SK-N-MC (cell line): ENCODE measurements around the gene PEX11A.
"Not testable (repeated sequence)": the region's sequence is repeated elsewhere in the genome, so short reads cannot be mapped to it uniquely, and the experiment has no call there.

ENCODE experiments used
- DNase-seq: peaks from one replicate; pipeline ENCODE4 v3.0.0-alpha.2; 2011; ENCODE audit warnings: low read depth, low spot score
- H3K27ac ChIP-seq: fragments of 200-600 bp; sonication (generic); 2 replicates; pipeline ENCODE4 v1.5.1; 2016; ENCODE audit warnings: mixed run types
- H3K36me3 ChIP-seq: fragments of 200-600 bp; sonication (generic); 2 replicates; pipeline ENCODE4 v1.6.1; 2017; ENCODE audit warnings: antibody characterized with exemption, low read length, mixed read lengths; ENCODE audit not compliant: insufficient read depth
- H3K4me3 ChIP-seq: fragments of 200-600 bp; sonication (generic); 2 replicates; pipeline ENCODE4 v1.5.1; 2016
- H3K9ac ChIP-seq: fragments of 200-600 bp; sonication (generic); 2 replicates; pipeline ENCODE4 v1.8.0; 2017; ENCODE audit warnings: mixed run types, mixed read lengths; ENCODE audit not compliant: insufficient read length
- H3K9me3 ChIP-seq: fragments of 200-600 bp; sonication (generic); 2 replicates; pipeline ENCODE4 v1.6.1; 2017; ENCODE audit warnings: low read depth, mild to moderate bottlenecking, antibody characterized with exemption, low read length, moderate library complexity, mixed read lengths
- EZH2 ChIP-seq: fragments of 200-600 bp; sonication (generic); IDR thresholded peaks from one replicate; pipeline ENCODE4 v1.6.1; 2017; ENCODE audit warnings: antibody characterized with exemption
- FOXP2 ChIP-seq: optimal IDR thresholded peaks from 2 replicates; pipeline ENCODE3; 2011; ENCODE audit warnings: mild to moderate bottlenecking, moderate library complexity; ENCODE audit not compliant: insufficient read depth; ENCODE audit errors: extremely low read length, control extremely low read depth
- POLR2AphosphoS5 ChIP-seq: IDR thresholded peaks from 2 replicates; pipeline ENCODE4 v1.6.1; 2012; ENCODE audit warnings: mild to moderate bottlenecking, low read depth, low read length, borderline replicate concordance

Gene PEX11A

DNA sequence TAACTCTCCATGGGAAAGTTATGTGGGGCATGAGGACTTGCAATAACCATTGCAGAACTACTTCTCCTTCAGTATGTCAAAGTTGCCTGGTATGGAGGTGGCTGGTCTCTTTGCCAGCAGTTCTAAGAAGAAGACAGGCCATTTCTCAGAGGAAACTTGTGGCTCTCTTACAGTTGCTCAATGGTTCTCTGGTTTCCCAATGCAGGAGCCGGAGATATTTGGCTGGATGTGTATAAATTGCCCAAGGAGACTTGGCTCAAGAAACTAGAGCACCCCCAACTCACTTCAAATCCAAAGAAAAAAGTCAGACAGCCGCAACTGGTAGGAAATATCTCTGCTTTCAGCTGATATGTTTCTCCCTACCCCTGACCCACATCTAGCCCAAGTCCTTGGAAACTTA lies 24.2 kb upstream of the PEX11A start:
- H3K36me3 ChIP-seq: no peaks in the 10 kb centered on the region
- DNase-seq: no peak
- H3K9me3 ChIP-seq: no peaks in the 10 kb centered on the region
- no peak overlapping the region for H3K9ac ChIP-seq
- no peak overlapping the region for H3K27ac ChIP-seq
- TF ChIP-seq EZH2 (no peak), POLR2AphosphoS5 (no peak), FOXP2 (no peak)
- H3K4me3 ChIP-seq: no peak overlapping the region

DNA sequence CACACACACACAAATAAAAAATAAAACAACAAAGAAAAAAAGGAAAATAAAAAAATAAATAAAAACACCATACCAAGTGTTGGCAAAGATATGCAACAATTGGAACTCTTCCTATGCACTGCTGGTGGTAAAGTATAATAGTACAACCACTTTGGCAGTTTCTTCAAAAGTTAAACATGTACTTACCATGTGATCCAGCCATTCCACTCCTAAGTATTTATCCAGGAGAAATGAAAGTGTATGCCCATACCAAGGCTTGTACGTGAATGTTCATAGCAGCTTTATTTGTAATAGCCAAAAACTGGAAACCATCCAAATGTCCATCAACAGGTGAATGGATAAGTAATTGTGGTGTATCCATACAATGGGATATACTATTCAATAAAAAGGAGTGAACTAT lies 17.0 kb upstream of the PEX11A start:
- no peak for TF ChIP-seq EZH2
- no peak for TF ChIP-seq POLR2AphosphoS5
- no peak for TF ChIP-seq FOXP2
- Histone ChIP-seq H3K36me3 (no peaks in the 10 kb centered on the region), H3K27ac (no peak overlapping the region), H3K9me3 (no peaks in the 10 kb centered on the region), H3K4me3 (no peak overlapping the region), H3K9ac (no peak overlapping the region)
- no peak for DNase-seq

DNA sequence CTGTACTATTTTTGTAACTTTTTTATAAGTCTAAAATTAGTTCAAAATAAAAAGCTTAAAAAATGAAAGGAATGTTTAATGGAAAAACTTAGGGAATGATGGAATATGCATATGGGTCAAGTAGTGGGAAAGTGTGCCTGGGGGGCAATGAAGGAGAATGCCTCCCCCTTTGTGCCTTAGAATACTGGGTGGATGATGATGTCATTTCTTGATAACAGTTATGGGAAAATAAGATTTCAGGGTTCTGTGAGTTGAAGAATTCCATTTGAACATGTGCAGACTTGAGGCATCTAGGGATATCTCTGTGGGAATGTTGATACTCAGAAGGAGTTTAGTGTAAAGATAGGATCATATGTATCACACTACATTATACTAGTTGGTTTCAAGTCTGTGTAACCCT lies 13.9 kb upstream of the PEX11A start:
- no peak overlapping the region for H3K9ac ChIP-seq
- H3K9me3 ChIP-seq: no peaks in the 10 kb centered on the region
- no peak overlapping the region for H3K27ac ChIP-seq
- no peaks in the 10 kb centered on the region for H3K36me3 ChIP-seq
- no peak for TF ChIP-seq POLR2AphosphoS5
- TF ChIP-seq EZH2: no peak
- TF ChIP-seq FOXP2: no peak
- H3K4me3 ChIP-seq: no peak overlapping the region
- DNase-seq: no peak

DNA sequence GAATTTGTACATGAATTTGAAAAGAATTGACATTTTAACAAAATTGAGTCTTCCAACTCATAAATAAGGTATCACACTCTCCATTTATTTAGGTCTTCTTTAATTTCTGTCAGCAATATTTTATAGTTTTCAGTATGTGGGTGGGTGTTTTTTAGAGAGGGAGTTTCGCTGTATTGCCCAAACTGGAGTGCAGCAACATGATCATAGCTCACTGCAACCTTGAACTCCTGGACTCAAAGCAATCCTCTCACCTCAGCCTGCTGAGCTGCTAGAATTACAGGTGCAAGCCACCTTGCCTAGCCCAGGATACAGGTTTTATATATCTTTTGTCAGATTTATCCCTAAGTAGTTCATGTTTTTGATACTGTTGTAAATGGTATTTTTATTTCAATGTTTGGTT lies 4.6 kb upstream of the PEX11A start:
- Histone ChIP-seq H3K9ac (no peak overlapping the region), H3K27ac (no peak overlapping the region), H3K4me3 (no peak overlapping the region), H3K36me3 (no peaks in the 10 kb centered on the region), H3K9me3 (no peaks in the 10 kb centered on the region)
- TF ChIP-seq POLR2AphosphoS5 (no peak), FOXP2 (no peak), EZH2 (no peak)
- no peak for DNase-seq

DNA sequence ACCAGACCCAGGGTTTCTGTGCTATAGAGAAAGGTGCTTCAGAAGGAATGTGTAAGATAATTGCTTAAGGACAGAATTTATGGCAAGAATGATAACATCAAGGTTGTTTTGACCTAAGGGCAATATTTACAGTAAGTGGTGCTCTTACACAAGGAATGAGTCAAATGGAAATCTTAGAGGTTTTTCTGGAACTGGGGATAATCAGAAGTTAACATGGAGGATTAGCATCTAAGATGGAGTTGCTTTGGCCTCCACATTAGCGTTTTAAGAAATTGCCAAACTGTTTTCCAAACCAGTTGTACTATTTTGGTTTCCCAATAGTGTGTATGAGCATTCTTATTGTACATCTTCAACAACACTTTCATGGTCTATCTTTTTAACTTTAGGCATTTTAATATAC lies 3.1 kb upstream of the PEX11A start:
- no peak for DNase-seq
- TF ChIP-seq EZH2 (no peak), POLR2AphosphoS5 (no peak), FOXP2 (no peak)
- Histone ChIP-seq H3K27ac (no peak overlapping the region), H3K9ac (no peak overlapping the region), H3K9me3 (no peaks in the 10 kb centered on the region), H3K36me3 (no peaks in the 10 kb centered on the region), H3K4me3 (no peak overlapping the region)

DNA sequence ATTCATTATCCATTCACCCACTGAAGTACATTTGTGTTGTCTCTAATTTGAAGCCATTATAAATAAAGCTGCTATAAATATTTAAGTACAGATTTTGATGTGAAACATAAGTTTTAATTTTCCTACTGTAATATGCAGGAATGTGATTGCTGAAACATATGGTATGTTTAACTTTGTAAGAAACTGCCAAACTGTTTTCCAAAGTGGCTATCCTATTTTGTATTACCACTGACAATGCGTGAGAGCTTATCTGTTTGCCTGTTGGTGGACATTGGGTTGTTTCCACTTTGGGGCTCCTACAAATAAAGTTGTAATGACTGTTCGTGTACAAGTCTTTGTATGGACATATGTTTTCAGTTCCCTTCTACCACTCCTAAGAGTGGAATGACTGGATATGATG lies 2.5 kb upstream of the PEX11A start:
- Histone ChIP-seq H3K9ac (no peak overlapping the region), H3K4me3 (no peak overlapping the region), H3K9me3 (no peaks in the 10 kb centered on the region), H3K27ac (no peak overlapping the region), H3K36me3 (no peaks in the 10 kb centered on the region)
- DNase-seq: no peak
- TF ChIP-seq FOXP2 (no peak), EZH2 (no peak)

DNA sequence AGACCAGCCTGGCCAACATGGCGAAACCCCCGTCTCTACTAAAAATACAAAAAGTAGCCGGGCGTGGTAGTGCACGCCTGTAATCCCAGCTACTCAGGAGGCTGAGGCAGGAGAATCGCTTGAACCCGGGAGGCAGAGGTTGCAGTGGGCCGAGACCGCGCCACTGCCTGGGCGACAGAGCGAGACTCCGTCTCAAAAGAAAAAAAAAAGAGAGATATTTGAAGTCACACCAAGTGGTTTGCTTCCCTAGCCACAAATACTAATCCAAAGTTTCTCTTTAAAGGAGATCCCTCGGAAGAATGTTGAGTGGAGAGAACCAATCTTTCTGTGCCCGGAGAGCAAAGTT lies 651 bp downstream of the PEX11A start:
- not testable (repeated sequence) for H3K27ac ChIP-seq, DNase-seq, H3K36me3 ChIP-seq, H3K9me3 ChIP-seq
- Histone ChIP-seq H3K4me3 (peak overlapping the region; percentile 97), H3K9ac (peak overlapping the region; percentile 79)

DNA sequence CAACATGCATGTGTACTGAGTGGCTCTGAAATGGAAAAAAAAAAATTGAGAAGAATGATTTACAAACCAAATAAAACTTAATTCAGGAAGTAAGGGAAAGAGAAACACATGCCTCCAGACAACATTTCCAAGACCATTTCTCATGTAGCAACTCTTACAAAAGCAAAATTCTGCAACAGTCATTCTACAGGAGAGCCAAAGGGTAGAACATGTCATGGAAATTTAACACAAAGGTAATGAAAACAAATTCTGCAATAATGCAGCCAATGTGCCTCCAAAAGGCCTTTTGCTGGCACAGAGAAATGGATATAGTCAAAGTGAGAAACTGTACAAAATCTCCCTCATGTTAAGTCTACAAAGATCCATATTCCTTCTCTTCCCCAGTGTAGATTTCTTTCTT lies 4.0 kb downstream of the PEX11A start:
- DNase-seq: no peak
- TF ChIP-seq FOXP2: no peak
- TF ChIP-seq POLR2AphosphoS5: no peak
- TF ChIP-seq EZH2: no peak

DNA sequence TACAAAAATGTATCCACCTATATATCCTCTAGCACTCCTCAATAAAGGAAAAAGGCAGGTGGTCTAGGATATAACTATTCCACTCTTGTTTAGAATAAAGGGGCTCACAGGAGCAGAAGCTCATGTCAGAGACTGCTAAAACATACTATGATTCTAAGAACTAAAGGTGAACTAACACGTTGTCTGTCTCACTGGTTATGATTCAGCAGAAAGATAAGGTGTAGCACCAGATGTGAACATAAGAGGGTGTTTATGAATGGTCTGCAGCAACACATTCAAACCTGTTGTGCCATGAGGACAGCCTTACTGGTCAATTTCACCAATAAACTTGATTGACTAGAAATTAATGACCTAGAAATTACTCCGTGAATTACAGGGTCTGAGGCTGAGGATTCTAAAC lies 4.6 kb downstream of the PEX11A start:
- DNase-seq: no peak
- peak overlapping the region; percentile 33; the same call in 1 of the 2 replicates for H3K27ac ChIP-seq
- TF ChIP-seq POLR2AphosphoS5 (no peak), FOXP2 (no peak), EZH2 (no peak)
- H3K9me3 ChIP-seq: no peaks in the 10 kb centered on the region
- H3K9ac ChIP-seq: no peak overlapping the region
- no peak overlapping the region for H3K4me3 ChIP-seq
- H3K36me3 ChIP-seq: peaks cover 25% of the 10 kb centered on the region

More for the DNA sequence above, 4.0 kb downstream of the PEX11A start:
- Histone ChIP-seq H3K27ac (peak overlapping the region; percentile 33; the same call in 1 of the 2 replicates), H3K9me3 (no peaks in the 10 kb centered on the region), H3K36me3 (peaks cover 25% of the 10 kb centered on the region), H3K4me3 (no peak overlapping the region), H3K9ac (no peak overlapping the region)

DNA sequence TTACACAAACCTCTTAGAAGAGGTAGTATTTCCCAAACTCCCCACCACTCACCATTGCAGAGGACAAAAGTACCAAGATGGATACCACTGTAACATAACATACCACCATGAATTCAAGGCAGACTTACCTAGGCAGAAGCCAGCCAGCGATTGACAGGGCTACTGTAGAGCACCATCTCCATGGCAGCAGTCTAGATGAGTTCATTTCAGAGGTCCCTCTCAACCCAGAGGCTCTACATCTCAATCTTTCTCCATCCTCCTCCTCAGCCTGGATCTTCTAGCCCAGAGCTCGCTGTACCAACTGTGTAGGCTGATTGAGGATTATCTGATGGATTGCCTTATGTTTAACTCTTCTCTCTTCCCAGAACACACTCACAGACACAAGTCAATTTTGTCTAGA lies 9.4 kb downstream of the PEX11A start:
- Histone ChIP-seq H3K27ac (no peak overlapping the region), H3K36me3 (peaks cover 23% of the 10 kb centered on the region), H3K9ac (no peak overlapping the region), H3K9me3 (no peaks in the 10 kb centered on the region), H3K4me3 (no peak overlapping the region)
- TF ChIP-seq FOXP2 (no peak), POLR2AphosphoS5 (no peak)
- DNase-seq: no peak
